GM12872 (cell line): Measurements from ENCODE around the gene ALDH4A1.

Experiments
- TF ChIP-seq, protein P1 (sequence below): IDR thresholded peaks from 3 replicates; pipeline ENCODE4 v1.5.1; 2011; ENCODE audit warnings: low read depth, mild to moderate bottlenecking, low read length, moderate library complexity; ENCODE audit not compliant: insufficient read depth

ALDH4A1 gene

DNA sequence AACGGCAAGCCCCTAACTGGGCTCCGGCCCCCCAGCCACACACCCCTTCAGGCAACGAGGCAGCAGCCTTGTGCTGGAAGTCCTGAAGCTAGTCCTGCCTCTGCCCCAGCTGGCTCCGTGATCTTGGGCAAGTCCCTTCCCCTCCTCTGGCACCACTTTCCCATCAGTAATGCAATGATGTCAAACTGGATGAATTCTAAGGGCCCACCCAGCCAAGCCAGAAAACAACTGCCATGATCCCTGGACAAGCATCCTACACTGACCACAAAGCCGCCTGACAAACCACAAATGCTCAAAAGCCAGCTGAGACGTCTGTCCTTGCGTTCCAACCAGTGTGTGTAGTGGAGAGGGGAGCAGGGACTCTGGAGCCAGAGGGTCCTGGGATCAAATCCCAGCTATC, 27.3 kb upstream of the ALDH4A1 start:
- TF ChIP-seq, protein P1, sequence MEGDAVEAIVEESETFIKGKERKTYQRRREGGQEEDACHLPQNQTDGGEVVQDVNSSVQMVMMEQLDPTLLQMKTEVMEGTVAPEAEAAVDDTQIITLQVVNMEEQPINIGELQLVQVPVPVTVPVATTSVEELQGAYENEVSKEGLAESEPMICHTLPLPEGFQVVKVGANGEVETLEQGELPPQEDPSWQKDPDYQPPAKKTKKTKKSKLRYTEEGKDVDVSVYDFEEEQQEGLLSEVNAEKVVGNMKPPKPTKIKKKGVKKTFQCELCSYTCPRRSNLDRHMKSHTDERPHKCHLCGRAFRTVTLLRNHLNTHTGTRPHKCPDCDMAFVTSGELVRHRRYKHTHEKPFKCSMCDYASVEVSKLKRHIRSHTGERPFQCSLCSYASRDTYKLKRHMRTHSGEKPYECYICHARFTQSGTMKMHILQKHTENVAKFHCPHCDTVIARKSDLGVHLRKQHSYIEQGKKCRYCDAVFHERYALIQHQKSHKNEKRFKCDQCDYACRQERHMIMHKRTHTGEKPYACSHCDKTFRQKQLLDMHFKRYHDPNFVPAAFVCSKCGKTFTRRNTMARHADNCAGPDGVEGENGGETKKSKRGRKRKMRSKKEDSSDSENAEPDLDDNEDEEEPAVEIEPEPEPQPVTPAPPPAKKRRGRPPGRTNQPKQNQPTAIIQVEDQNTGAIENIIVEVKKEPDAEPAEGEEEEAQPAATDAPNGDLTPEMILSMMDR: no peak

DNA sequence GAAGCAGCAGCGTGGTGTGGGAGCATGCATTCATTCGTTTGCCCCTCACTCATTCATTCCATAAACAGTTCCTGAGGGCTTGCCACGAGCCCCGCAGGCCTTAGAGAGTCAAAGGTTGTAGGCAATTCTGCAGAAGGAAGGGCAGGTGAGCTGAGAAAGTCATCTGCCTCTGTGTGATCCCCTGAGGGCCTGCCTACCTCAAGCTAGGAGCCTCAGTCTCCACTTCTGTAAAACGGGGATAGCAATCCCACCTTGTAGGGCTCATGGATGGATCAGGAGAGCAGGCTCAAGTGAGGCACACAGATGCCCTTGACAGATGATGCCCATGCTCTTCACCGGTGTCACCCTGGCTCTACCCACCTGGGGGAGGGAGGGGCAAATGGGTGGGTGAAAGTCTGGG, 26.6 kb upstream of the ALDH4A1 start:
- TF ChIP-seq, protein P1: no peak

DNA sequence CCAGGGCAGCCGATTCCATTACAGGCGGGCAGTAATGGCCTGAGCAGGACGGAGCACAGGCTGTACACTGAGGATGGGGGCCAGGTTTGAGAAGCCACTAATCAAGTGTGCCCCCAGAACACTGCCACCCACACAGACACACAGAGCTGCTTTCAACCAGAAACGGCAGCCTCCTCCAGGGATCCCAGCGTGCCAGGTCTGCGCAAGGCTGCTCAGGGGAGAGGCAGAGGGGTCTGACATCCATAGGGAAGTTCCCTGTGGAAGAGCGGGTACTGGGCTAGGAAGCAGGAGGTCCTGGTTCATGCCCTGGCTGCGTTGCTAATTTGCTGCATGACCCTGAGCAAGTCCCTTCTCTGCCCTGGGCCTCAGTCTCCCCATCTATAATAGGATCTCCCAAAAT, 26.1 kb upstream of the ALDH4A1 start:
- TF ChIP-seq, protein P1: no peak

DNA sequence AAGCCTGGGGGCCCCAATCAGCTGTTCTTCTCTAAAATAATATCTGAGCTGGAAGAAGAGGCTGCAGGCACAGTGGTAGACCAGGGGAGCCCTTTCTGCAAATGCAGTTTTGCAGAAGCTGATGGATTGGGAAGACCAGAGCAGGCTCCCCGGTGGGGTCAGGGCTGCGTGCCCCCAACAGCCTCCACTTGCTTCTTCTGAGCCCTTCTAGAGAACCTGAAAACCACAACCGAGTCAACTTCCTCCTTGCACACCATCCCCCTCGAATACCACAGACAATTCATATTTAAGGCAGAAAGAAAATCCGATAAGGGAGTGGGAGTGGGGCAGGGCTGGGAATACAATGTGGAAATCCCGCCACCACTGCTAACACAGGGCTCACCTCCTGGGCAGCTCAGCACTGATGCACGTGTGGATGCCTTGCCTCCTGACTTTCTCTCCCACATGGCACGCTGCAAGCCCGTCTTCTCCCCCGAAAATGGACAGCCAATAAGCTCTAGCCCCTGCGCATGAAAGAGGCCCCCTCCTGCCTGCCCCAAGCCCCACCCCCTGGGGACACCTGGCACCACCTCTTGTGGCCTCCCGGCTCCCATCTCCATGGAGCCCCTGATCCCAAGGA, 25.4 kb upstream of the ALDH4A1 start:
- TF ChIP-seq, protein P1: no peak

DNA sequence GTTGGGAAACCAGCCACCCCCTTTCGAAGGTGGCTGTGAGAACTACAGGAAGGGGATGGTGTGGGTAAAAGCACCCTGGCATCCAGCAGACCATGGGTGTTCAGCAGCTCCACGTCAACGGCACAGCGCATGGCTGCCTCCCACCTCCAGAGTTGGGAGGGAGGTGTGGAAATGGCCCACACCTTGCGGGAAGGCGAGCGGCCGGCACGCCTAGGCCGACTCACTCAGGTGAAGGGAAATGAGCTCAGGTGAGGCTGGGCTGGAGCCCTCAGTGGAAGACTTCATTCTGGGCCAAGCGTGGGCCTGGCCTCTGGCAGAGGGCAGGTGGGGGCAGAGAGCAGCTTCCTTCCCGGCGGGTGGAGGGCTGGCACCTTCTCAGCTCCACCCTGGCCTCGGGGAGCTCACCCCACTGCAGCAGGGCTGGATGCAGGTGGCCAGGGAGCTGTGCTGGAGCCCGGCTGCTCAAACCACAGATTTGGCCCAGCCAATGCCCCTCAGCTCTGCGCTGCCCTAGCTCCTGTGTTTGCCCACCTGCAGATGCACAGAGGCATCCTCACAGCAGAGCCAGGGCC, 24.8 kb upstream of the ALDH4A1 start:
- TF ChIP-seq, protein P1: no peak

DNA sequence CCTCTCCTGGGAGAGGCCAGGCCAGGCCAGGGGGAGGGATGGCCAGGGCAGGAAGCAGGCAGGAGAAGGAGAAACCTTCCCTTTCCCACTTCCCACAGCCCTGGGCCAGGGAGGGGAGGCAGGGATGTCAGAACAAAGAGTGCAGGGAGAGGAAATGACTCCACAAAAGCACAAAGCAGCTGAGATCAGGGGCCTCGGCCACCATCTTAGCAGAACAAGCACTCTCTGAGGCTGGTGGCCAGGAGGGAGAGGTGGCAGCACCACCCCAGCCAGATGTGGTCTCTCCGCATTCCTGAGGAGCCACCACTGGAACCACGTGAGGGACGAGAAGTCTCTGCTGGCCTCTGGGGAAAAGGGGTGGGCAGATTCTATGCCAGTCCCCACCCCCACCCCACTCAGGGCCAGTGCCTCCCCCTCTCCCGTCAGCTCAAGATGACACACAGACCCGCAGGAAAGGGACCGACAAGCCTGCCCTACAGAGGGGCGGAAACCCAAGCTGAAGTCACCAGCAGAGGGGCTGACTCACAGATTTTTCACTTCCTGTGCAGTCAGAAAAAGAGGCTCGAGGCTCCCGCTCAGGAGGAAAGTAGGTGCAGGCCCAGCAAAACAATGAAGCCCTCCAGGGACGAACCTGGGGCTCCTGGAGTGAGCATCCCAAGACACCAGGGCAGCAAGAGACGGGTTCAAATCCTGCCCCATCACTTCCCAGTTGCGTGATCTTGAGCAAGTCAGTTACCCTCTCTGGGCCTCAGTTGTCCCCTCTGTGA, 24.1 kb upstream of the ALDH4A1 start:
- TF ChIP-seq, protein P1: 0 out of 3 replicates have a peak, but pooled peaks have one; percentile 20

DNA sequence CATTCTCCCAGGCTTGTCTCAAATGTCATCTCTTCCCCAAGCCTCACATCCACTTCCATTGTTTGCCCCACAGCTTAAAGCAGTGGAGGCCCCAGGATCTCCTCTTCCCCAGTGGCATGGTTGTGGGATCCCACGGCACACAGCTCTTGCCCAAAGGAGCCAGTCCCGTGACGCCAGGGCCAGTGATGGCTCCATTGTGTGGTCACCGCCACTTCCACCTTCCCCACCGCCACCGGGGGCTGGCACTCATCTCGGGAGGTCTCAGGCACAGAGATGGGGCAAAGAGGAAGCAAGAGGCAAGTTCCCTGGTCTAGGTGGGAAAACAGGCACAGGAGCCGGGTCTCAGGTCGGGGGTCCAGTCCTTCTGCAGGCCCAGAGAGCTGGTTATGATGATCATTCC, 22.9 kb upstream of the ALDH4A1 start:
- TF ChIP-seq, protein P1: no peak
